T-helper 2 cell treated with Interferon-gamma antibody and Interleukin-4, amounts not matched to agents 5 μg/mL and 100 μg/mL, for 36 hours (primary cell): ENCODE data around the gene ZNF343.

ENCODE experiments used
- DNase-seq: peaks from one replicate; pipeline ENCODE4 v3.0.0; 2021; ENCODE audit warnings: low spot score
- H3K27ac Mint-ChIP-seq: one replicate; pipeline ENCODE4 v1.8.0; 2021; ENCODE audit warnings: mild to moderate bottlenecking, mixed read lengths
- H3K27me3 Mint-ChIP-seq: one replicate; pipeline ENCODE4 v1.8.0; 2021; ENCODE audit warnings: low read depth, mixed read lengths
- H3K36me3 Mint-ChIP-seq: one replicate; pipeline ENCODE4 v1.8.0; 2021; ENCODE audit warnings: low read depth, mixed read lengths
- H3K4me1 Mint-ChIP-seq: one replicate; pipeline ENCODE4 v1.8.0; 2021; ENCODE audit warnings: low read depth, mixed read lengths
- H3K4me3 Mint-ChIP-seq: one replicate; pipeline ENCODE4 v1.8.0; 2022; ENCODE audit warnings: mild to moderate bottlenecking, moderate library complexity, mixed read lengths
- H3K9me3 Mint-ChIP-seq: one replicate; pipeline ENCODE4 v1.8.0; 2021; ENCODE audit warnings: mixed read lengths

The ZNF343 gene

DNA sequence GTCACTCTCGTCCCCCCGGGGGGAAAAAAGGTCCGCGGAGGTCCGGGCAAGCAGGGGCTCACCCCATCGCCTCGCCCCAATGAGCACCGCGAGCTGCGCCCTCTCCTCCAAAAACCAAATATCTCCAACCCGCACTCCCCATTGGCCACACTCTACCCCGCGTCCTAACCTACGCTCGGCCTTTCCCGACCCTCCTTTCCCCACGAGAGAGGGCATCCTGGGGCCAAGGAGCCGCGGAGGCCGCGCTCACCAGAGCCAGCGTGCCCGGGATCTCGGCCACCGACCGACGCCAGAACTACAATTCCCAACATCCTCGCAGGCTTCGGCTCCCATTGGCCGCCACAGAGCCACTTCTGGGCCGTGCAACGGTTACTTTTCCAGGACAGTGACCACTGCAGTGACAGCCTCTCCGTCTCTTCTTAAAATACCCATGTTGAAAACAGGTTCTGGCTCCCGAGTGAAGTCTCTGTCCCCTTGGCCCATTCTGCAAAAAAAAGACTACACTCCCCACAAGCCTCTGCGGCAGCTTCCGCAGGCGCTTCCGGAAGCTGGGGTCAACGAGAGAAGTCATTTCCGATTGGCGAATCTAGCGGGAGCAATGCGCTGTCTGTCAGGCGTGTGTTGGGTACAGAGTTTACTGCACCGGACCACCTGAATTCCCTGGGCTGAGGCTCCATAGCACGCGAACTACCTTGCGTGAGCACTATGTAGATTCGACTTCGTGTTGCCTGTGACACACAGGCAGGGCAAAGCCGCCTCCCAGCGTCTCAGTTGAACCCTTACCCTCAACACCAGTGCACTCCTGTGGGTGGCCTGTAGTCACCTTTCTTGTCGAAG is at the start of gene ZNF343:
Gene ZNF343, minus strand, starts transcription at position 285 of the 837 bp plus-strand sequence. CDS start 15,020 bp downstream, outside the sequence.
- H3K27me3 Mint-ChIP-seq: peaks cover 20% of the 10 kb centered on the region
- peak within 1 kb of the TSS; percentile 100 for H3K4me3 Mint-ChIP-seq
- peak within 1 kb of the TSS; percentile 94 for H3K27ac Mint-ChIP-seq
- H3K9me3 Mint-ChIP-seq: no peaks in the 10 kb centered on the region
- H3K4me1 Mint-ChIP-seq: peaks cover 12% of the 10 kb centered on the region
- DNase-seq: peak; percentile 78
- peaks cover 11% of the 10 kb centered on the region for H3K36me3 Mint-ChIP-seq

DNA sequence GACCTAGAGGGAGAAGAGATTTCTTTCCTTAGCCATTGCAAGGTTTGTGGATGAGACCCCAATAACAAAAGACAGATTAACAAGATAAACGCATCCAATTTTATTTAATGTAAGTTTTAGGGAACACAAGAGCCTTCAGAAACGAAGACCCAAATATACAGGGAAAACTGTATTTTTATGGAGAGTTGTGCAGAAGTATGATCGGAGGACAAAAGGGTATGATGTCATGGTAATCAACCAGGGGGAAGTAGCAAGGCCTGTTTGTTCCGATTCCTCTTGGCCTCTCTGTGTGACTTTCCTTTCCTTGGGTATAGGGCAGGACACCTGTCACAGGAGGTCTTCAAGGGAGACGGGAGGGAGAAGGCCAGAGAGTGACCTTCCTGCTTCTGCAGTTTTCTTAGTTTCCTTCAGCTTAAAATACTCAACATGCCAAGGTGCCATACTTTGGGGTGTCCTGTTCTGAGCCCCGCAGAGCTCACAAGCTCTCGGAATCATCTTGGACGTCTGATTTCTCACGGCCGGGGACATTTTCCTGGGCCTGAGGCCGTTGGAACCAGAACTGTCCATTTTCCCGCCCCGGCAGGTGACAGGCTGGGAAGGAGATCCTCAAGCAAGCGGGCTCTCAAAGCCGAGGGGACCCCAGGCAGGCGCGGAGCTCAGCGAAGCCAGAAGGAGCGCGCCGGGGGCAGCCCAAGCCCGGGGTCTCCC is 49.3 kb upstream of the ZNF343 start:
- no peaks in the 10 kb centered on the region for H3K9me3 Mint-ChIP-seq
- H3K4me3 Mint-ChIP-seq: no peak overlapping the region
- no peak overlapping the region for H3K27ac Mint-ChIP-seq
- H3K27me3 Mint-ChIP-seq: peaks cover 52% of the 10 kb centered on the region
- H3K36me3 Mint-ChIP-seq: no peaks in the 10 kb centered on the region
- no peaks in the 10 kb centered on the region for H3K4me1 Mint-ChIP-seq
- DNase-seq: no peak

DNA sequence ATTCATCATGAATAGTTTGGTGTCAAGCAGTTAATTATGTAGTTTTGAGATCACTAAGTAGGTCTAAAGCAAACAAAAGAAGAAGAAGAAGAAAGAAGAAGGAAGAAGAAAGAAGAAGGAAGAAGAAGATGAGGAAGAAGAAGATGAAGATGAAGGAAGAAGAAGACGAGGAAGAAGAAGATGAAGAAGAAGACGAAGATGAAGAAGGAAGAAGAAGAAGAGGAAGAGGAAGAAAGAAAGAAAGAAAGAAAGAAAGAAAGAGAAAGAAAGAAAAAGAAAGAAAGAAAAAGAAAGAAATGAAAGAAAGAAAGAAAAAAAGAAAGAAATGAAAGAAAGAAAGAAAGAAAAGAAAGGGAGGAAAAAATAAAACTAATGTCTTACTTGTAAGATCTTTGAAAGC is 36.9 kb upstream of the ZNF343 start:
- Mint-ChIP-seq H3K4me1 (no peaks in the 10 kb centered on the region), H3K4me3 (no peak overlapping the region), H3K27ac (no peak overlapping the region), H3K27me3 (peaks cover 38% of the 10 kb centered on the region), H3K36me3 (no peaks in the 10 kb centered on the region), H3K9me3 (no peaks in the 10 kb centered on the region)
- no peak for DNase-seq

DNA sequence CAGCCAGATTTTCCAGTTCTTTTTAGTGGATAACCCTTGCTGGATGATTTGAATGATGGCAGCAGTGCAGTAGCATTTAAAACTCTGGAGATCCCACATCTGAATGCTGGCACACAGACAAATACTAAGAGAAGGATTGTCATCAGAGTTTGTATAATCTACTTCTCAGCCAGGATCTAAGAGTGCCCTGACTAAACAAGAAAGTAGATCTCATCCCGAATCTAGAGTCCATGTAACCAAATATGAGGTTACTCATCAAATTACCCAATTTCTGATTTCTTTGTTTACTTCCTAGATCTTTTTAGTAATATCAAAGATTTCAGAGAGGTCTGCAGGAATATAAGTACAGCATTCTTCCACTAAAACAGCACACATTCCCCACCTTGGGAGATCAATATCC is 35.5 kb upstream of the ZNF343 start:
- no peaks in the 10 kb centered on the region for H3K9me3 Mint-ChIP-seq
- no peaks in the 10 kb centered on the region for H3K36me3 Mint-ChIP-seq
- no peak for DNase-seq
- H3K4me3 Mint-ChIP-seq: no peak overlapping the region
- peaks cover 39% of the 10 kb centered on the region for H3K27me3 Mint-ChIP-seq
- H3K4me1 Mint-ChIP-seq: no peaks in the 10 kb centered on the region
- H3K27ac Mint-ChIP-seq: no peak overlapping the region

DNA sequence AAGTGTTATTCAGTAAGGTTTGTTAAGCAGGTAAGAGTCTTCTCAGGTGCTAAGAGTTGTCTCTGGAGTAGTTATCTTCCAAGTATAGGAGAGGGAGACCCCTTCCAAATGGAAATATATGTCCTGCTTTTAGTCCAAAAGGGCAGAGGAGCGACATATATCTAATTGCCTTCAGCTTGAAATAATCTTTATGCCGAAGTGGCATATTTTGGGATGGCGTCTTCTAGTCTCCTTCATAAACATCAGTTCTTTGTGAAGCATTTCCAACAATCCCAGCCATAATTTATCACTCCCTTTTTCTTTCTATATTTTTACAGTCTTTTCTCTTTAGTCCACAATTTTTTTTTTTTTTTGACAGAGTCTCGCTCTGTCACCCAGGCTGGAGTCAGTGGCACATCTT is 33.6 kb upstream of the ZNF343 start:
- H3K4me1 Mint-ChIP-seq: no peaks in the 10 kb centered on the region
- H3K36me3 Mint-ChIP-seq: no peaks in the 10 kb centered on the region
- H3K4me3 Mint-ChIP-seq: no peak overlapping the region
- H3K9me3 Mint-ChIP-seq: no peaks in the 10 kb centered on the region
- H3K27ac Mint-ChIP-seq: no peak overlapping the region
- peaks cover 39% of the 10 kb centered on the region for H3K27me3 Mint-ChIP-seq
- no peak for DNase-seq

DNA sequence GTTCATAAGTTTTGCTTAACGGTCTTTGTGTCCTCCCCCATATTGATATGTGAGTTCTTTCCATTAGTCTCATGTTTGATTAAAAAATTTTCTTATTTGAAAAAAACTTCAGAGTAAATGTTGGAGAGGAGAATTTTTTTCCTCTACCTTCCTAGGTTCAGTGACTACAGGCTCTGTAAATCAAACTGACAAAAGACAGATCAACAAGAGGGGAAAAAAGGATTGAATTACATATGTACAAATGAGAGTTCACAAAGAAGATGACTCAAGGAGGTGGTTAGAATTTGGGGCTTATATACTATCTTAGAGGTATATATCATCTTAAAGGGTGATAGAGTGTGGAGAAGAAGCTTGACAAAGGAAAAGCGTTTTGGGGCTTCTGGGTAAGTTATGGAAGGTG is 33.2 kb upstream of the ZNF343 start:
- Mint-ChIP-seq H3K4me1 (no peaks in the 10 kb centered on the region), H3K4me3 (no peak overlapping the region), H3K27me3 (peaks cover 35% of the 10 kb centered on the region)

DNA sequence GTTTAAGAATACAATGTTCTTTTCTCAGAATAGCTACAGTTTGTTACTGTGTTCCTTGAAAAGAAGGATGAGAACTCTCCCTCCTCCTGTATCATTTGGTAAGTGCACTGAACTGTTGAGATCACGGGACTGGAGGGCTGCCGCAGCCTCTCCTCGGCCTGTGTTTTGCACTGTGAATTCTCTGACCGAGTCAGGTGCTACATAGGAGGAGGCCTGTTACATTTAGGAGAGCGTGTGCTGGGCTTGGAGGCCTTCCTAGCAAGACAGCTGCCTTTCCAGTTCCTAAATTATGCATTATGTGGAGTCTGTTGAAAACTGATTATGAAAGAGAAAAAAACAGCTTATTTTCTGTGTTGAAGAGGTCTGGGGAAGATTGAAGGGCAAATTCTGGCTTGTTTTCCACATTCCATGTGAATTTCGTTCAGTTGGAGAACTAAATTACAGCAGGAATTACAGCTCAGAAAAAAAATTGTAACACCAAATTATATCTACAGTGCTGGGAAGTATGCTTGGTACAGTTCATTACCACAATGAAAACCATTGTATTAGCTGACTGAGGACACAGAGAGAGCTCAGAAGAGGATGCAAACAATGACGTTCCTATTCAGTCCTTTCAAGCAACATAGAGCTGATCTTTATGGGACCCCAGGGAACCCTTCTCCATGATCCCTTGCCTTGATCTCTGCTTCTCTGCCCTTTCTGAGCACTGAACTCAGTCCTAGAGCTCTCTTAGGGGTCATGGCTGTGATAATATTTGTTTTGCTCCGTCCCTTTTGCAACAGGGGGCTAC is 30.4 kb upstream of the ZNF343 start:
- Mint-ChIP-seq H3K36me3 (no peaks in the 10 kb centered on the region), H3K27me3 (peaks cover 21% of the 10 kb centered on the region), H3K27ac (no peak overlapping the region), H3K4me3 (no peak overlapping the region), H3K4me1 (no peaks in the 10 kb centered on the region), H3K9me3 (no peaks in the 10 kb centered on the region)
- no peak for DNase-seq

More for the DNA sequence above, 33.2 kb upstream of the ZNF343 start:
- Mint-ChIP-seq H3K36me3 (no peaks in the 10 kb centered on the region), H3K27ac (no peak overlapping the region), H3K9me3 (no peaks in the 10 kb centered on the region)
- no peak for DNase-seq

DNA sequence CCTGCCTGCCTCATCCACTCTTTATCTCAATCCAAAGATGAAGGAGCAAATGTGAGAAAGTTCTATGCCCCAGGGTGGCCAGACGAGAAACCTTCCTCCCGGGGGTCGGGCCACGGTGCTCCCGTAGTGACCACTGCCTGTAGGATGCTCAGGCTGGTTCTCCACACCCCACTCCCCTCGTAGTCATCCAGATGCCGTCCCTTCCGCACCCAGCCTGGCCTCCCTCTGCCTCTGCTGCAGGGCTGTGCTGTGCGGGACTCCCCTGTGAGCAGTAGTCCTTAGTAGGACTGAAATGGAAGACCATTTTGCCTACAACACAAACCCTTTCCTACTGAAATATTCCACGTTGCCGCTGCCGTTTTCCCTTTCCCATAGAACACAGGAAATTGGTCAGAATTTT is 29.6 kb upstream of the ZNF343 start:
- H3K27me3 Mint-ChIP-seq: peaks cover 22% of the 10 kb centered on the region
- no peaks in the 10 kb centered on the region for H3K4me1 Mint-ChIP-seq
- DNase-seq: no peak
- H3K4me3 Mint-ChIP-seq: no peak overlapping the region
- no peaks in the 10 kb centered on the region for H3K36me3 Mint-ChIP-seq
- no peak overlapping the region for H3K27ac Mint-ChIP-seq
- no peaks in the 10 kb centered on the region for H3K9me3 Mint-ChIP-seq

DNA sequence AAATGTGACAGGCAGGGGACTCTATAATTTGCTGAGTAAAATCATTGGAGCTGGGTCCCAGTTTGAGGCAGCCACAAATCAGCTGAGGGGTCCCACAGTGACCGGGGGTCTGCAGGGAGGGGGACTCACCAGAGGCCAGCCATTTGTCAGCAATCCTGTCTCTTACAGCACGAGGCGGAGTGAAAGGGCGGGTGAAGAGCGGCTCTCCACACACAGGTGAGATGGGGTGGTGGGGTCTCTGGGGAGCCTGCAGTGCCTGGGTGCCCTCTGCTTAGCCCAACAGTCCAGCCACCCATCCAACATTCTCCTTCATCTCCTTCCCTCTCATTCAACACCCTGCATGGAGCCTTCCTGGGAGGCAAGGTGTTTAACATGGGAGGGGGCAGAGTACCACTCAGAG is 28.4 kb upstream of the ZNF343 start:
- Mint-ChIP-seq H3K4me3 (no peak overlapping the region), H3K27ac (no peak overlapping the region), H3K9me3 (no peaks in the 10 kb centered on the region), H3K27me3 (peaks cover 22% of the 10 kb centered on the region), H3K4me1 (no peaks in the 10 kb centered on the region), H3K36me3 (no peaks in the 10 kb centered on the region)
- DNase-seq: no peak

DNA sequence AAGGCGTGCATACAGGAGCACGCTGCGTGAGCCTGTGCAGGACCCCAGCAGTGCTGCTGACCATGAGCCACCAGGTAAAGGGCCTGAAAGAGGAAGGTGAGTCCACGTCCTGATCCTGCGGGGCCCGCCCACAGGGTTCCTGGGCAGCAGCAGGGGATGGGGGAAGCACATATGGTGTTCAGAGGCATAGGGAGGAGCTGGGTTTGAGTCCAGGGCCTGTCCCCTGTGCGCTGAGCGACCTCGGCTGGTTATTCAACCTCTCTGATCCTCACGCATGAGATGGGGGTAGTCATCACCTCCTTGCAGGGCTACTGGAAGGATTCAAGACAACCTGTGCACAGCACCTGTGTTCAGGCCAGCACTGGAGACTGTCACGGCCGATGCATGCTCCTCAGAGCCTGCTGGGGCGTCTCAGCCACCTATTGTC is 27.9 kb upstream of the ZNF343 start, which contains the start of gene TMC2:
Gene TMC2, plus strand, starts transcription at position 14 of the 427 bp plus-strand sequence. Its CDS starts 49 bp downstream, at position 63.
- Mint-ChIP-seq H3K4me1 (no peaks in the 10 kb centered on the region), H3K4me3 (no peak within 1 kb of the TSS), H3K9me3 (no peaks in the 10 kb centered on the region), H3K27ac (no peak within 1 kb of the TSS), H3K36me3 (no peaks in the 10 kb centered on the region), H3K27me3 (peaks cover 23% of the 10 kb centered on the region)
- DNase-seq: no peak

DNA sequence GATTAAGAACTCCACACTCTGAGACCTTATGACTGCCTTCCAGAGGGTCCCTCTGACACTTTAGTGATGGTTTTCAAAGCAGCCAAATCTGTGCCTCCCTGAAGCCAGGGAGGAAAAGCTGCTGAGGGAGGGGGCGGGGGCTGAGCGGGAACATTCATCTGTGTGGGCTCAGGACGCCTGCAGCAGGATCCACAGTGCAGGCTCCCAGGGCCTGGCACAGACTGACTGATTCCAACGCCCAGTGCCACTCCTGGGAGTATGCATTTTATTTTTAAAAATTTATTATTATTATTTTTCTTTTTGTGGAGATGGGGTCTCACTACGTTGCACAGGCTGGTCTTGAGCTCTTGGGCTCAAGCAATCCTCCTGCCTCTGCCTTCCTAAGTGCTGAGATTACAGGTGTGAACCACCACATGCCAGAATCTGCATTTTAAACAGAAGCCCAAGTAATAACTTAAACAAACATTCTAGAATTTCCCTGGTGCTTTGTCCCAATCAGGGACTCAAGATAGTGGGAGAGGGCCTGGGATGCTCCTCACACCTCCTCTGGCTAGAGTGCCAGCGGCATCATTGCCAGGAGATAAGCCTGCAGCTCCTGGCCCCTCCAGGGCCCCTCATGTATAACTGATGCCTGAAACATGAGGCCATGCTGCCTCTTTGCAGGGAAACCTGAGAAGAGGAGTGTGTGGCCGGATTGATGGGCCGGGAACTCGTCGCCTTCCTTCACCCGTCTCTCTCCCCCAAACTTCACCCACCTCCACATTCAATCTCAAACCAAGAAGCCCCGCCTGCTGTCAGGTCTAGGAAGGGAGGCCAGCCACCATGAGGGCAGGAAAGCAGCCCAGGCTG is 27.2 kb upstream of the ZNF343 start:
- DNase-seq: no peak
- Mint-ChIP-seq H3K4me3 (no peak overlapping the region), H3K4me1 (no peaks in the 10 kb centered on the region), H3K27me3 (peaks cover 22% of the 10 kb centered on the region), H3K27ac (no peak overlapping the region), H3K36me3 (no peaks in the 10 kb centered on the region), H3K9me3 (no peaks in the 10 kb centered on the region)

DNA sequence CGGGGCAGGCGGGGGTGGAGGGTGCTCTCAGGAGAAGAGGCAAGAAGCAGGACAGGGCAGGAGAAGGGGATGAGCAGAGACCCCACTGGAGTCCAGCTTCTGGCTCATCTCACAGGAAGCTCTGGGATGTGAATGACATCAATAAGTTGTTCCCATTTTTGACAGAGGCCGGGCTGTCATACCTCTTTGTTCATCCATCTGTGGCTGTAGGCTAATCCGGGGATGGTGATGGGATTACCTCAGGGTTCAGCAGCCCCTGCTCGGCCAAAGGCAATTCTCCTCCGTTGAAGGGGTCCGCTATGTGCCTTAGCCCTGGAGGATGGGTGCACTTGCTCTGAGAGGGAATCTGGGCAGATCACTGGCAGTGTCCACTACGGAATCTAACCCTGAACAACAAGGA is 24.4 kb upstream of the ZNF343 start:
- Mint-ChIP-seq H3K27ac (no peak overlapping the region), H3K4me1 (no peaks in the 10 kb centered on the region)

DNA sequence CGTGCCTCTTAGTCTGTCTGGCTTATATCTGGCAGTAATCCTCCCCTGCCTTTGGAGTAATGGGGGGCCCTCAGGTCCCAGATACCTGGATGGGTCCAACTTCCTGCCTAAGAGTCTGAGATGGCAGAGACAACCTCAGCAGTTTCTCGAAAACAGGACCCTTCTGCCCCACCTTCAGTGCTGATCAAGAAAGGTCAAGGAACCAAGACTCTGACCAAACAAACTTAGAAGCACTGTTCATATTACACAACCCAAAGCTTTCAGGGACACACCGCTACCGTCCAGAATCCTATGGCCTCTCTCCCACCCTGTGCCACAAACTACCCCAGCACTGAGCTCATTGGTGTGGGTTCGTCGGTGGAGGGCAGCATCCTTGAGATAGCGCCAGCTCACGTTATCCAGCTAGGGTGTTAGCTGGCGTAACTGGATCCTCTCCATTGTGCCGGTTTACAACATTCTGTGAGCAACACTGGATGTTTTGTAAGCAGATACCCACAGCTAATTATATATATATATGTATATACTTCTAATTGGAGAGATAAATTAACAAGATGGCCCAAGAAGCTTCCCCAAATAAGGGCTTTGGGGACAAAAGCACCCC is 20.1 kb upstream of the ZNF343 start:
- no peak for DNase-seq
- no peaks in the 10 kb centered on the region for H3K9me3 Mint-ChIP-seq

More for the DNA sequence above, 24.4 kb upstream of the ZNF343 start:
- Mint-ChIP-seq H3K27me3 (peaks cover 10% of the 10 kb centered on the region), H3K36me3 (no peaks in the 10 kb centered on the region), H3K9me3 (no peaks in the 10 kb centered on the region), H3K4me3 (no peak overlapping the region)
- DNase-seq: no peak

More for the DNA sequence above, 20.1 kb upstream of the ZNF343 start:
- H3K4me1 Mint-ChIP-seq: peaks cover 8% of the 10 kb centered on the region
- peaks cover 6% of the 10 kb centered on the region for H3K27me3 Mint-ChIP-seq
- H3K4me3 Mint-ChIP-seq: no peak overlapping the region
- no peaks in the 10 kb centered on the region for H3K36me3 Mint-ChIP-seq
- H3K27ac Mint-ChIP-seq: no peak overlapping the region
